ENCODE measurements around the gene ATP11A. TPM values are rescaled to one million over a fixed set of nuclear protein-coding genes. Genes with fewer than 3 reads are reported as not detected.

ATP11A gene
- total RNA-seq, 1 donor from 2014 or later: 109 TPM

DNA sequence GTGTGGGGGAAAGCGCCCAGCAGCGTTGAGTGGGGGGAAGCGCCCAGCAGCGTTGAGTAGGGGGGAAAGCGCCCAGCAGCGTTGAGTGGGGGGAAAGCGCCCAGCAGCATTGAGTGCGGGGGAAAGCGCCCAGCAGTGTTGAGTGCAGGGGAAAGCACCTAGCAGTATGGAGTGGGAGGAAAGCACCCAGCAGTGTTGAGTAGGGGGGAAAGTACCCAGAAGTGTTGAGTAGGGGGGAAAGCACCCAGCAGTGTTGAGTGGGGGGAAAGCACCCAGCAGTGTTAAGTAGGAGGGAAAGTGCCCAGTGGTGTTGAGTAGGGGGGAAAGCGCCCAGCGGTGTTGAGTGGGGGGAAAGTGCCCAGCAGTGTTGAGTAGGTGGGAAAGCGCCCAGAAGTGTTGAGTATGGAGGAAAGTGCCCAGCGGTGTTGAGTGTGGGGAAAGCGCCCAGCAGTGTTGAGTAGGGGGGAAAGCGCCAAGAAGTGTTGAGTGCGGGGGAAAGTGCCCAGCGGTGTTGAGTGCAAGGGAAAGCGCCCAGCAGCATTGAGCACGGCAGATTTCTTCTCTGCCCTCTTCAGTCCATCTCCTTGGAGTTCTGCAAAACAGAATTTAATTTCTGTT, 138.4 kb downstream of the ATP11A start:
- Mint-ChIP-seq H3K27ac (no peak overlapping the region), H3K9me3 (ENCODE audit: low read depth) (no peaks in the 10 kb centered on the region), H3K36me3 (ENCODE audit: insufficient read depth) (peaks cover 49% of the 10 kb centered on the region), H3K4me1 (ENCODE audit: low read depth) (peaks cover 8% of the 10 kb centered on the region), H3K4me3 (ENCODE audit: low read depth) (no peak overlapping the region), H3K27me3 (no peaks in the 10 kb centered on the region)
- no peak for DNase-seq (ENCODE audit: low spot score, unreplicated experiment)
- TF ChIP-seq, protein P1, sequence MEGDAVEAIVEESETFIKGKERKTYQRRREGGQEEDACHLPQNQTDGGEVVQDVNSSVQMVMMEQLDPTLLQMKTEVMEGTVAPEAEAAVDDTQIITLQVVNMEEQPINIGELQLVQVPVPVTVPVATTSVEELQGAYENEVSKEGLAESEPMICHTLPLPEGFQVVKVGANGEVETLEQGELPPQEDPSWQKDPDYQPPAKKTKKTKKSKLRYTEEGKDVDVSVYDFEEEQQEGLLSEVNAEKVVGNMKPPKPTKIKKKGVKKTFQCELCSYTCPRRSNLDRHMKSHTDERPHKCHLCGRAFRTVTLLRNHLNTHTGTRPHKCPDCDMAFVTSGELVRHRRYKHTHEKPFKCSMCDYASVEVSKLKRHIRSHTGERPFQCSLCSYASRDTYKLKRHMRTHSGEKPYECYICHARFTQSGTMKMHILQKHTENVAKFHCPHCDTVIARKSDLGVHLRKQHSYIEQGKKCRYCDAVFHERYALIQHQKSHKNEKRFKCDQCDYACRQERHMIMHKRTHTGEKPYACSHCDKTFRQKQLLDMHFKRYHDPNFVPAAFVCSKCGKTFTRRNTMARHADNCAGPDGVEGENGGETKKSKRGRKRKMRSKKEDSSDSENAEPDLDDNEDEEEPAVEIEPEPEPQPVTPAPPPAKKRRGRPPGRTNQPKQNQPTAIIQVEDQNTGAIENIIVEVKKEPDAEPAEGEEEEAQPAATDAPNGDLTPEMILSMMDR (IDR thresholded peaks at IDR 0.05; ENCODE audit: unreplicated experiment): no peak

DNA sequence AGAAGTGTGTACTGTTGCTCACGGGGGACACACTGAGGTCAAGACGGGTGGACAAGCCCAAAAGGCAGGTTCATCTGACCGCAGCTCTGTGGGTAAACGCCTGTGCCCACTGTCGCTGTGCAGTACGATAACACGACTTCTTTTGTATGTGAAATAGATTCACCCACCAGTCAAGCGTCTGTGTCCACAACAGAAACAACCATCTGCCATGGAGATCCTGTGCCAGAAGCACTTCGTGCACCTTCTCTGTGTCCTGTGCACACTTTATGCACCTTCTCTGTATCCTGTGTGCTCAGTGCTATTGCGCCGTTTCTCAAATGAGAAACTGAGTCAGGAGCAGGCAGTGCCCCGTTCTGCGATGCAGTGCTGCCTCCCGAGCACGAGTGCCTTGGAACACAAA, 138.9 kb downstream of the ATP11A start:
- Mint-ChIP-seq H3K4me3 (ENCODE audit: low read depth) (no peak overlapping the region), H3K4me1 (ENCODE audit: low read depth) (peaks cover 8% of the 10 kb centered on the region), H3K27ac (no peak overlapping the region), H3K36me3 (ENCODE audit: insufficient read depth) (peaks cover 51% of the 10 kb centered on the region), H3K27me3 (no peaks in the 10 kb centered on the region), H3K9me3 (ENCODE audit: low read depth) (no peaks in the 10 kb centered on the region)
- TF ChIP-seq, protein P1 (IDR thresholded peaks at IDR 0.05; ENCODE audit: unreplicated experiment): no peak
- no peak for DNase-seq (ENCODE audit: low spot score, unreplicated experiment)

DNA sequence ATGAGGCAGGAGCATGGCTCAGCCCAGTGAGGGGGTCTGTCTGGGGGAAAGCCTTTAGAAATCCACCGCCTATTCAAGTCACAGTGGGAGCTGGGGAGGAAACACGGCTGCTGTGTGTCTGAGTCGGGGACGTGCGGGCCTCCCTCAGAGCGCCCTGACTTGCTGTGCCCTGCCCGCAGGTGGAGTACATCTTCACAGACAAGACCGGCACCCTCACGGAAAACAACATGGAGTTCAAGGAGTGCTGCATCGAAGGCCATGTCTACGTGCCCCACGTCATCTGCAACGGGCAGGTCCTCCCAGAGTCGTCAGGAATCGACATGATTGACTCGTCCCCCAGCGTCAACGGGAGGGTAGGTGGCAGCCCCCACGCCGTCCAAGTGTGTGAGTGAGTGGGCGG, 141.4 kb downstream of the ATP11A start:
- TF ChIP-seq, protein P1 (IDR thresholded peaks at IDR 0.05; ENCODE audit: unreplicated experiment): no peak
- Mint-ChIP-seq H3K27me3 (no peaks in the 10 kb centered on the region), H3K9me3 (ENCODE audit: low read depth) (no peaks in the 10 kb centered on the region)

DNA sequence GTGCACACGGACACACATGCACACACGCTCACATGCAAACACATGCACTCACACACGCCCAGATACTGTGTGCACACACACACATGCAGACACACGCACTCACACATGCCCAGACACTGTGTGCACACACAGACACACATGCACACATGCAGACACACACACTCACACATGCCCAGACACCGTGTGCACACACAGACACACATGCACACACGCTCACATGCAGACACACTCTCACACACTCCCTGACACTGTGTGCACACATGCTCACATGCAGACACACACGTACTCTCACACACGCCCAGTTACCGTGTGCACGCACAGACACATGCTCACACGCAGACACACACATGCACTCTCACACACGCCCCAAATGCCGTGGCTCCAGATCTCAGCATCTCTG, 142.0 kb downstream of the ATP11A start:
- DNase-seq (ENCODE audit: low spot score, unreplicated experiment): no peak
- H3K9me3 Mint-ChIP-seq (ENCODE audit: low read depth): no peaks in the 10 kb centered on the region
- no peak overlapping the region for H3K4me3 Mint-ChIP-seq (ENCODE audit: low read depth)
- H3K27ac Mint-ChIP-seq: peak overlapping the region; percentile 75
- TF ChIP-seq, protein P1 (IDR thresholded peaks at IDR 0.05; ENCODE audit: unreplicated experiment): no peak
- H3K36me3 Mint-ChIP-seq (ENCODE audit: insufficient read depth): peaks cover 49% of the 10 kb centered on the region
- peaks cover 8% of the 10 kb centered on the region for H3K4me1 Mint-ChIP-seq (ENCODE audit: low read depth)
- H3K27me3 Mint-ChIP-seq: no peaks in the 10 kb centered on the region

More for the DNA sequence above, 141.4 kb downstream of the ATP11A start:
- no peak for DNase-seq (ENCODE audit: low spot score, unreplicated experiment)
- no peak overlapping the region for H3K27ac Mint-ChIP-seq
- H3K4me3 Mint-ChIP-seq (ENCODE audit: low read depth): no peak overlapping the region
- H3K4me1 Mint-ChIP-seq (ENCODE audit: low read depth): peaks cover 8% of the 10 kb centered on the region
- H3K36me3 Mint-ChIP-seq (ENCODE audit: insufficient read depth): peaks cover 52% of the 10 kb centered on the region

DNA sequence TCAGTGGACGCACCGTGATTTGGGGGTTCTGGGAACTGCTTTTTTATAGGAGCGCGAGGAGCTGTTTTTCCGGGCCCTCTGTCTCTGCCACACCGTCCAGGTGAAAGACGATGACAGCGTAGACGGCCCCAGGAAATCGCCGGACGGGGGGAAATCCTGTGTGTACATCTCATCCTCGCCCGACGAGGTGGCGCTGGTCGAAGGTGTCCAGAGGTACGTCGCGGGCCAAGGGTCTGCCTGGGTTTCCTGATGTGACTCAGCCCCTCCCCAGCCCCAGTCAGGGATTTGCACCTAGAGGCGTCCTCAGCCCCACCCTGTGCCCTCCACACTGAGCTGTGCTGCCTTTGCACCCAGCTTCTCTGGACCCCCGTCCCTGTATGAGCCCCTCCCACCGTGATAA, 143.0 kb downstream of the ATP11A start:
- Mint-ChIP-seq H3K4me1 (ENCODE audit: low read depth) (peaks cover 8% of the 10 kb centered on the region), H3K36me3 (ENCODE audit: insufficient read depth) (peaks cover 48% of the 10 kb centered on the region)

More for the DNA sequence above, 143.0 kb downstream of the ATP11A start:
- Mint-ChIP-seq H3K4me3 (ENCODE audit: low read depth) (no peak overlapping the region), H3K27ac (no peak overlapping the region), H3K9me3 (ENCODE audit: low read depth) (no peaks in the 10 kb centered on the region), H3K27me3 (no peaks in the 10 kb centered on the region)
- TF ChIP-seq, protein P1 (IDR thresholded peaks at IDR 0.05; ENCODE audit: unreplicated experiment): no peak
- DNase-seq (ENCODE audit: low spot score, unreplicated experiment): no peak
